ENCODE data around the gene UQCC2. TPM values are rescaled to one million over a fixed set of nuclear protein-coding genes. Genes with fewer than 3 reads are reported as not detected.

The UQCC2 gene
- total RNA-seq, 2 donors from 2014 or later: 24.5 to 25.7 TPM

DNA sequence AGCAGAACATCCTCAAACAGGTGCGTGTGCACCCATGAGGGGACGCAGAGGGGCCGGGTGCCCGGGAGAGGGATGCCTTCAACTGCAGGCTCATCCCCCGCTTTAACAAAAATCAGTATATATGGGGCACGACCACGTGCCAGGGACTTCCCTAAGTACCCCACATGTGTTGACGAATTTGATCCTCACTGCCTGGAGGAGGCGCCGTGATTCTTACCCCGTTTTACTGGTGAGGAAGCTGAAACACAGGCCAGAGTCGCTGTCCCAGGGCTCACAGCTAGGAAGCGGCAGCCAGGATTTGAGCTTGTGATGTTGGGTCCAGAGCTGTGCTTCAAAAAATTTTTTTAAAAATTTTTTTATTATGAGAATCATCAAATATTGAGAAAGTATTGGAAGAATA lies 45.5 kb downstream of the UQCC2 start:
- Histone ChIP-seq H3K4me1 (replicated peaks) (no peaks in the 10 kb centered on the region), H3K36me3 (peaks cover 0 to 4% of the 10 kb centered on the region in 2 donors), H3K27ac (no peak overlapping the region), H3K9me3 (no peaks in the 10 kb centered on the region), H3K27me3 (replicated peaks; ENCODE audit: insufficient read depth) (no peaks in the 10 kb centered on the region), H3K4me3 (no peak overlapping the region)
- DNase-seq (ENCODE audit: low spot score): no peak
- TF ChIP-seq, protein P1, sequence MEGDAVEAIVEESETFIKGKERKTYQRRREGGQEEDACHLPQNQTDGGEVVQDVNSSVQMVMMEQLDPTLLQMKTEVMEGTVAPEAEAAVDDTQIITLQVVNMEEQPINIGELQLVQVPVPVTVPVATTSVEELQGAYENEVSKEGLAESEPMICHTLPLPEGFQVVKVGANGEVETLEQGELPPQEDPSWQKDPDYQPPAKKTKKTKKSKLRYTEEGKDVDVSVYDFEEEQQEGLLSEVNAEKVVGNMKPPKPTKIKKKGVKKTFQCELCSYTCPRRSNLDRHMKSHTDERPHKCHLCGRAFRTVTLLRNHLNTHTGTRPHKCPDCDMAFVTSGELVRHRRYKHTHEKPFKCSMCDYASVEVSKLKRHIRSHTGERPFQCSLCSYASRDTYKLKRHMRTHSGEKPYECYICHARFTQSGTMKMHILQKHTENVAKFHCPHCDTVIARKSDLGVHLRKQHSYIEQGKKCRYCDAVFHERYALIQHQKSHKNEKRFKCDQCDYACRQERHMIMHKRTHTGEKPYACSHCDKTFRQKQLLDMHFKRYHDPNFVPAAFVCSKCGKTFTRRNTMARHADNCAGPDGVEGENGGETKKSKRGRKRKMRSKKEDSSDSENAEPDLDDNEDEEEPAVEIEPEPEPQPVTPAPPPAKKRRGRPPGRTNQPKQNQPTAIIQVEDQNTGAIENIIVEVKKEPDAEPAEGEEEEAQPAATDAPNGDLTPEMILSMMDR (IDR thresholded peaks at IDR 0.05): no peak
- TF ChIP-seq POLR2AphosphoS5 (IDR thresholded peaks at IDR 0.05) (no peak), POLR2A (IDR thresholded peaks at IDR 0.05) (no peak)
- intact Hi-C loops (cut with DNase I): no loop called here
- 82% methylated on average over 13 of the region's 13 CpGs for WGBS

DNA sequence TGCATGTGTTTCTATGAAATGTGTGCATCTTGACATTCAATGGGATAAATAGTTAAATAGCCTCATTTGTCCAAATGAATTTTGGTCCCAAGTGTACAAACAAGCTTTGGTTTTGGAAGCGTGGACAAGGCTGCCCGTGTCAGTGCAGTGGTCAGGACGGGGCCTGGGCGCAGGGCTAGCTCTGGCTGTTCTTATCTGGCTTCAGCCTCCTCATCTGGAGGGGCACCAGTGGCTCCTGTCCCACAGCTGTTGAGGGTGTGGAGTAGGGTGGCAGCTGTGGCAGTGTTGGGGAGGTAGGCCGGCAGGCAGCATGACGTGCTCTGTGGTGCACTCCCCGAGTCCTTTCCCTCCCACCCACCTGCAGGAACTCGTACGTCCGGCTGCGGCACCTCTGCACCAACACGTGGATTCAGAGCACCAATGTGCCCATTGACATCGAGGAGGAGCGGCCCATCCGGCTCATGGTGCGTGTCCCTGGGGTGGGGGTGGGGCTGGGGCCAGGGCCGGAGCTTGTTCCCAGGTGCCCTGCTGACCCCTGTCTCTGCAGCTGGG lies 46.9 kb downstream of the UQCC2 start:
- 88% methylated on average over 17 of the region's 17 CpGs for WGBS
- no peak overlapping the region for H3K27ac ChIP-seq
- intact Hi-C loops (cut with DNase I): no loop called here

DNA sequence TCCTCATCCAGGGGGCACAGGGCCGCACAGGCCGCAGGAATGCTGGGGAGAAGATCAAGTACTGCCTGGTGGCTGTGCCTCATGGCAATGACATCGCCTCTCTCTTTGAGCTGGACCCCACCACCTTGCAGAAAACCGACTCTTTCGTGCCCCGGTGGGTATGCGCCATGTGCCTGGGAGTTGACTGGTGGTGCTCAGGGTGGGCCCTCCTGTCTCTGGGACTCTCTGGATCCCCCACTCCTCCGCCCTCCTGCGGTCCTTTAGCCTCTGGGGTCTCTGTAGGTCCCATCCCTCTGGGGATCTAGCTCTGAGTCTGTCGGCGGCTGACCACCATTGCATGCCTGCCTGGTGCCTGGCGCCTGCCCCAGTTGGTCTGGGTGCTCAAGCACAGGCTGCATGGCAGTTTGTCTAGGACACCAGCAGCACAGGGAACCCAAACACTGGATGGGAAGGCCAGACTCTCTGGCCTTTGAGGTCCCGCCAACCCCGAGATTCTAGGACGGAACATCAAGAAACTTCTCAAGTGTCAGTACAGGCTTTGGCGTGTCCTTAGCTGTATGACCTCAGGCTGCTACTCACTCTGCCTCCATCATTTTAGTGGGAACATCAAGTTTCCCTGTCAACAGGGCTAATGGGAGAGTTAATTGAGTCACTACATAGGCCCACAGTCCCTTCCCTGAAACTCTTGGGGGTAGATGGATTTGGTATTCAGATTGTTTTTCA lies 47.6 kb downstream of the UQCC2 start:
- intact Hi-C loops (cut with DNase I): no loop called here
- Histone ChIP-seq H3K36me3 (peaks cover 0 to 4% of the 10 kb centered on the region in 2 donors), H3K27me3 (replicated peaks; ENCODE audit: insufficient read depth) (no peaks in the 10 kb centered on the region), H3K9me3 (no peaks in the 10 kb centered on the region), H3K4me1 (replicated peaks) (no peaks in the 10 kb centered on the region), H3K27ac (no peak overlapping the region), H3K4me3 (no peak overlapping the region)
- TF ChIP-seq, protein P1 (IDR thresholded peaks at IDR 0.05): no peak
- no peak for TF ChIP-seq POLR2A (IDR thresholded peaks at IDR 0.05)
- no peak for TF ChIP-seq POLR2AphosphoS5 (IDR thresholded peaks at IDR 0.05)
- 86% methylated on average over 16 of the region's 16 CpGs for WGBS
- no peak for DNase-seq (ENCODE audit: low spot score)

More for the DNA sequence above, 46.9 kb downstream of the UQCC2 start:
- Histone ChIP-seq H3K27me3 (replicated peaks; ENCODE audit: insufficient read depth) (no peaks in the 10 kb centered on the region), H3K4me1 (replicated peaks) (no peaks in the 10 kb centered on the region), H3K4me3 (no peak overlapping the region), H3K9me3 (no peaks in the 10 kb centered on the region), H3K36me3 (peaks cover 0 to 4% of the 10 kb centered on the region in 2 donors)
- DNase-seq (ENCODE audit: low spot score): no peak
- TF ChIP-seq, protein P1 (IDR thresholded peaks at IDR 0.05): no peak
- TF ChIP-seq POLR2A (IDR thresholded peaks at IDR 0.05) (no peak), POLR2AphosphoS5 (IDR thresholded peaks at IDR 0.05) (no peak)

DNA sequence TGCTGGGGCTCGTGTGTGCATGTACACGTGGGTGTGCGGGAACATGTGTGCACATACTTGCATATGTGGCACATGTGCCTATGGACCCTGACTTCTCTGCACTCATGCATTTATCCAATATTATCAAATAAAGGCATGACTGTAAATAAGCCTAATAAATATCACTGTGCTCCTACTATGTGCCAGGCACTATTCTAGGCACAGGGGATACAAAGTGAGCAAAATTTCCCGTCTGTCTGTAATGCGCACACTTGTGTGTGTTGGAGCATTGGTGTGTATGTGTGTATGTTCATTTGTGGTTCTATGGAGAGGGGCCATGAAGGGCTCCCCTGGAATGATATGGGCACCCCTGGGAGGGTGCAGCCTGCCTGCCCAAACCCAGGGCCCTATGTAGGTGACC lies 48.5 kb downstream of the UQCC2 start:
- intact Hi-C loops (cut with DNase I): no loop called here
- WGBS: 84% methylated on average over 5 of the region's 5 CpGs
- Histone ChIP-seq H3K27me3 (replicated peaks; ENCODE audit: insufficient read depth) (no peaks in the 10 kb centered on the region), H3K27ac (no peak overlapping the region), H3K4me3 (no peak overlapping the region), H3K4me1 (replicated peaks) (no peaks in the 10 kb centered on the region), H3K36me3 (peaks cover 0 to 4% of the 10 kb centered on the region in 2 donors), H3K9me3 (no peaks in the 10 kb centered on the region)
- DNase-seq (ENCODE audit: low spot score): no peak
- no peak for TF ChIP-seq POLR2A (IDR thresholded peaks at IDR 0.05)
- TF ChIP-seq POLR2AphosphoS5 (IDR thresholded peaks at IDR 0.05): no peak
- TF ChIP-seq, protein P1 (IDR thresholded peaks at IDR 0.05): no peak

DNA sequence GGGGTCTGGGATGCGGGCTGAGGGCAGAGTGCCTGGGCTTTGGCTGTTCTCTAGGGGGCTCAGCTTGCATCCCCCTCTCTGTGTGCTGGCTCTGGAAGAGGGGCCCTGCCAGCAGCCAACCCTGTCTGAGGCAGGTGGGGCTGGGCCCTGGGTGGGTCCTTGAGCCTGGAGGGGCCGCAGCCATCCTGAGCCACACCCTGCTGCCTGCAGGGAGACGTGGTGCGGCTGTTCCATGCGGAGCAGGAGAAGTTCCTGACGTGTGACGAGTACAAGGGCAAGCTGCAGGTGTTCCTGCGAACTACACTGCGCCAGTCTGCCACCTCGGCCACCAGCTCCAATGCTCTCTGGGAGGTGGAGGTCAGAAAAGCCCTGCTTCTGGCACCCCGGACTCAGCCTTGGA lies 49.2 kb downstream of the UQCC2 start:
- intact Hi-C loops (cut with DNase I): no loop called here
- no peak overlapping the region for H3K4me3 ChIP-seq
- DNase-seq (ENCODE audit: low spot score): no peak
- peaks cover 0 to 4% of the 10 kb centered on the region in 2 donors for H3K36me3 ChIP-seq
- H3K27me3 ChIP-seq (replicated peaks; ENCODE audit: insufficient read depth): no peaks in the 10 kb centered on the region
- H3K27ac ChIP-seq: no peak overlapping the region
- 93% methylated on average over 11 of the region's 11 CpGs for WGBS
- H3K9me3 ChIP-seq: no peaks in the 10 kb centered on the region
- TF ChIP-seq, protein P1 (IDR thresholded peaks at IDR 0.05): no peak
- H3K4me1 ChIP-seq (replicated peaks): no peaks in the 10 kb centered on the region

Data from prostate gland (tissue), 2 donors.